ENCODE results near the gene SLC25A21.
"Not testable (repeated sequence)": the region's sequence is repeated elsewhere in the genome, so short reads cannot be mapped to it uniquely, and the experiment has no call there.

Gene SLC25A21

DNA sequence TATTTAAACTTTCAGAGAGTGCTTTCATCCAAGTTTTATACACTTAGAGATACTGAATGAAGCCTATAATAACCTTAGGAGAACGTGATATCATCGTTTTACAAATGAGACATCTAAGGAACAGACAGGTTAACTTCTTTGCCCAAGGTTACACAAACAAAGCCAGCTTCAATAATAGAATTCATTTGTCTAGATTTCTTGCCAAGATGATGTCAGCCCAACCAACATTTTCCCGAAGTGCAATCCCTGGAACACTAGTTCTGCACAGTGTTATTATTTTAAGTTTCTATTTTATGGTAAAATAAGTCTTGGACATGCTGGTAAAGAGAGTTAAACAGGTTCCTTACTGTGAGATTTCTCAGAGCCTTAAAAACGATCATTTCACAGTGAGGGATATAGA lies 174.6 kb downstream of the SLC25A21 start:
- Mint-ChIP-seq H3K4me1 (no peaks in the 10 kb centered on the region), H3K4me3 (no peak overlapping the region), H3K27ac (no peak overlapping the region), H3K27me3 (no peaks in the 10 kb centered on the region), H3K36me3 (no peaks in the 10 kb centered on the region), H3K9me3 (no peaks in the 10 kb centered on the region)
- CTCF ChIA-PET: no interaction called here
- no peak for DNase-seq

DNA sequence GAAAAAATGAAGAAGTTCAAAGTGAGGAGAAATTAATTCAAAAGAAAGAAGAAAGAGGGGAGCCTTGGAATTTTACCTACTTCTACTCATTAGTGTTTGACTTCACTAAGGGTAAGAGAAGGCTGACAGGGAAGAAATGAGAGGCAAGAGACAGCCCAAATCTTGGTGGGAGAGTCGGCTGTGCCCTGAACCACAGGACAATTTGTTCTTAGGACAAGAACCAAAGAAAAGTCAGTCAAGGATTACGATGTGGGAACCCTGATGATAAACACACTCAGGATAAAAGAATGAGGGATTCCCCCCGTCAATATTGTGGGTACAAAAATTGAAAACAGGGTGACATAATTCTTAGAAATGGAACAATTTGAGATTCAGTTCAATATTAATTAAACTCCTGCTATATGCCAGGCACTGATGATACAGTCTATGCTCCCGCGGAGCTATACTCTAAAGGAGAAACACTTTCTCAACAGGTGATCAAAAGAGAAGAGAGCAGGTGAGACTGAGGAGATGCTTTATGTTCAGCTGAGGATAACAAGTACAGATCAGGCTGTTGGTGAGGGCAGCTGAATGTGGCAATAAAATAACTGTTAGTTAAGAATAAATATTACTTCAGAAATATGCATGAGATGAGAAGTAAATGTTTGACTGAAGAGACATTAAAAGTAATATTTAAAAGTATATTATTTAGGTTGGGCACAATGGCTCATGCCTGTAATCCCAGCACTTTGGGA lies 175.4 kb downstream of the SLC25A21 start:
- Mint-ChIP-seq H3K9me3 (no peaks in the 10 kb centered on the region), H3K27ac (no peak overlapping the region), H3K36me3 (no peaks in the 10 kb centered on the region), H3K27me3 (no peaks in the 10 kb centered on the region), H3K4me3 (no peak overlapping the region), H3K4me1 (no peaks in the 10 kb centered on the region)
- DNase-seq: no peak
- CTCF ChIA-PET: no interaction called here

DNA sequence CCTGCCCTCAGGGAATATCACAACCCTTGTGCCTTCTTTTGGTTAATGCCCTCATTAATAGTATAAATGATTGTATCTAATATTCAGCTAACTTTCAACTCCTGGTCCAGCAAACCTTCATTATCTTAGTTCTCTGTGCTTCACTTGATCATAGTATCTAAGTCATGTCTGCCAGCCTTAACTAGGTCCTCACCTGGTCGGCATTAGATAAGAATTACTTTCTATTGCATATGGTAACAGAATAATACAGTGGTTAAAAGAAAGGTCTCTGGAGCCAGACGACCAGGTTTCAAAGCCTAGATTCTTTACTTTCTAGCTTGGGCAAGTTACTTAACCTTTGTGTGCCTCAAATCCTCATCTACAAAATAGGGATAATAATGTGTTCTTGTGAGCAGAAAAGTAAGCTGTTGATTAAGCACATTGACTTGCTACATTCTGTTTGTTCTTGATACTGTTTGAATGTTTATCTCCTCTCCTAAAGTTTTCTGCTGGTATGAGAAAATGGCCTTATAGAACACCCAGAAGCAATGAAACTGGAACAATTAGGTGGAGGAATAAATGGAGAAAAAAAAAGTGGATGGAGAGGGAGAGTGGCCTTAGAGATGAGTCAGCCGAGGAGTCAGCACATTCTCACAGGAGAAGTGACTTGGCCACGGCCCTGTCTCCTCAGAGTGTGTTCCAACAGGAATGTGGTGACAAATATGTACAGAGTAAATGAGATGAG lies 176.1 kb downstream of the SLC25A21 start:
- no peak overlapping the region for H3K27ac Mint-ChIP-seq
- no peaks in the 10 kb centered on the region for H3K36me3 Mint-ChIP-seq
- DNase-seq: no peak

DNA sequence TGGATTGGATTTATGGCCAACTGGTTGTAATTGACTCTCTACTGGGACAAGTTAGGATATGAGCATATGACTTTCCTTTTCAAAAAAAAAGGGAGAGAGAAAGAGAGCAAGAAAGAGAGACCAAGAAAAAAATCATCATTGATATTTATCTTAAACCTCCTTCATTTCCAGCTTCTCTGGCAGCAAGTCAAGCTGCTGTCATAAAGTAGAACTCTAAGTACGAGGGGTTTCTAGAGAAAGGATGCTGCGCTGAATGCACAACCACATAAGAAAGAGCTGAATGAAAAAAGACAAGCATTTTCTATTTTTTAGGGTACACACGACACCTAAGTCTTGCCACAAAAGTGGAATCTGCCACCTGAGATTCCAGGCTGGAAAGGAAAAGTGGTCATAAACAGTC lies 182.6 kb downstream of the SLC25A21 start:
- Mint-ChIP-seq H3K27ac (no peak overlapping the region), H3K4me1 (no peaks in the 10 kb centered on the region), H3K4me3 (no peak overlapping the region), H3K9me3 (peaks cover 4% of the 10 kb centered on the region), H3K27me3 (no peaks in the 10 kb centered on the region), H3K36me3 (no peaks in the 10 kb centered on the region)
- DNase-seq: no peak
- CTCF ChIA-PET: no interaction called here

More for the DNA sequence above, 176.1 kb downstream of the SLC25A21 start:
- CTCF ChIA-PET: no interaction called here
- H3K27me3 Mint-ChIP-seq: no peaks in the 10 kb centered on the region
- no peaks in the 10 kb centered on the region for H3K4me1 Mint-ChIP-seq
- H3K4me3 Mint-ChIP-seq: no peak overlapping the region
- H3K9me3 Mint-ChIP-seq: no peaks in the 10 kb centered on the region

DNA sequence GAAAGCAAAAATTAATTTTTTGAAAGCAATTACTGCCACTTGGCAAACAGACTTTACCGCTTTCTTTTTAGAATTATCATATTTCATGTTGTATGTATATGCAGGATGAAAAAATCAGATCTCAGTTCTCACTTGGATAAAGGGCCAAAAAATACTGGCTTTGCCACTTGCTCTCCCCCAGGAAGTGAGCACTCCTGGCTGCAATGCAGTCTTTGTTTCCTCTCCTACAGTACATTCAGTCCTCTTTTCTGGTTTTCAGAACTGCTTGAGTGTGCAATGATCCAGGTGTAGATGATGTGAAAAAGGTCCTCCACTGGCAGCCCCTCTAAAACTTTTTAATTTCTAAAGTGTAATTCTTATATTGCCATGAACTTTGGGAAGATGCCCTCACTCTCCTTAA lies 183.4 kb downstream of the SLC25A21 start:
- Mint-ChIP-seq H3K27me3 (no peaks in the 10 kb centered on the region), H3K4me3 (no peak overlapping the region), H3K4me1 (no peaks in the 10 kb centered on the region), H3K27ac (no peak overlapping the region), H3K36me3 (no peaks in the 10 kb centered on the region), H3K9me3 (peaks cover 4% of the 10 kb centered on the region)
- no peak for DNase-seq
- CTCF ChIA-PET: no interaction called here

DNA sequence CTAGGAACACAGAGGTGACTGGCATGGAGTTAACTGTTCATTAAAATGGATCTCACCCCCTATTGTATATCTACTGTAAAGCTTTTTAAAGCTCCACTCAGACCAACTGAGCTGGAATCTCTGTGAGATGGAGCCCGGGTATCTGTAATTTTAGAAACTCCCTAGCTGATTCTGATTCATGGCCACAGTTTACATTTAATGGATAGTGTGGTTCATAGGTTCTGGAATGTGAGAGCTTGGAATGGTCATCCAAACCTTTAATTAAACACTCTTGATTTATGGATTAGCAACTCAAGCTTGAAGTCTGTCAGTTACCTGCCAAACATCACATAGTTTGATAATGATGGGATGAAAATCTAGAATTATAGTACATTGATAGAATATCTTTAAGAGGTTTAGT lies 183.8 kb downstream of the SLC25A21 start:
- Mint-ChIP-seq H3K36me3 (no peaks in the 10 kb centered on the region), H3K4me3 (no peak overlapping the region), H3K9me3 (peaks cover 4% of the 10 kb centered on the region), H3K4me1 (no peaks in the 10 kb centered on the region), H3K27me3 (no peaks in the 10 kb centered on the region), H3K27ac (no peak overlapping the region)
- CTCF ChIA-PET: interaction anchor here (0.7 kb wide), 1 partner anchor 13 kb away, joined by 3 read pairs; no protein-coding TSS in a partner anchor
- DNase-seq: no peak

DNA sequence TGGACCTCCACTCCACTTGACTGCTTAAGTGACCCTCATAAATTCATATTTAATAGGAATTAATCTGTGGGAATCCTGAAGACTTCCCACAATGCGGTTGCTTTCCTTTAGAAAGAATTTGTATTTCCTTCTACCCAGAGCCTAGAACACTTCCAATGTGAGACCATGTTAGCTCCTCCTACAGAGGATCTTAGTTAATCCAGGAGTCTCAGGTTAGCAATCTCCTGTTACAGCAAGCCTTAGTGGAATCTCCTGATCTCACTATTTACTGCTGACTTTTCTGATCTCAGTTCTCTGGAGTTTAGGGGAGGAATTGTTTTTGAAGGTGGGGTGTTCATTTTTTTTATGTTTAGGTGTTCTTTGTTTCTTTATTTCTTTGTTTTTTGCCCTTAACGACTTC lies 186.0 kb downstream of the SLC25A21 start:
- Mint-ChIP-seq H3K9me3 (peaks cover 4% of the 10 kb centered on the region), H3K27ac (no peak overlapping the region), H3K4me3 (no peak overlapping the region), H3K36me3 (no peaks in the 10 kb centered on the region), H3K4me1 (no peaks in the 10 kb centered on the region), H3K27me3 (no peaks in the 10 kb centered on the region)
- CTCF ChIA-PET: no interaction called here
- DNase-seq: no peak

DNA sequence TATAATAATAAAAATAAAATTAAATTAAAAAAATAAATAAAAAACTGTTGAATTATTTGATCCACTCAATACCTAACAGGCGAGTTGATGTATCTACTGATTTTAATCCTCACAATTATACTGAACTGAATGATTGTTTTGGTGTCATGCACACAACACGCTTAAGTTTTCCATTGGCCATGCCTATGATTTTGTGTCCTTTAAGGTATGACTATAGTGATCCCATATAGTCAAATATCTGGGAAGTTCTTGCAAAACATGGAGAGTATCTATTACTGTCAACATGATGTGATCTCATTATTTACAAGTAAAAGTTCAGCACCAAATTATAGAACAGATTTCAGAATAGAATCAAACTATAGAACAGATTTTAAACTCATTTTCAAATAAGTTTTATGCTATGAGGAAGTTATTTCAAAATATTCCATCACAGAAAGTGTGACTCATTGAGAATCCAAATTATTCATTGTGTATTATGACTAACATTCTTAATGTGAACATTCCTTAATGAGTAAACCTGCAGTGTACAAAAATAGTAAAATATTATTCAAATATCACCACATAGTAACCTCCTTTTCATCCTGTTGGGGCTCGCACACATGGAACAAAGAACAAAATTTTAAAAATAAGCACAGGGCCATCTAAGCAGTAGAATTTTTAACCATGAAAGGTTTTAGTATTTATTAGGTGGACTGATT lies 190.4 kb downstream of the SLC25A21 start:
- H3K36me3 Mint-ChIP-seq: no peaks in the 10 kb centered on the region
- DNase-seq: no peak

DNA sequence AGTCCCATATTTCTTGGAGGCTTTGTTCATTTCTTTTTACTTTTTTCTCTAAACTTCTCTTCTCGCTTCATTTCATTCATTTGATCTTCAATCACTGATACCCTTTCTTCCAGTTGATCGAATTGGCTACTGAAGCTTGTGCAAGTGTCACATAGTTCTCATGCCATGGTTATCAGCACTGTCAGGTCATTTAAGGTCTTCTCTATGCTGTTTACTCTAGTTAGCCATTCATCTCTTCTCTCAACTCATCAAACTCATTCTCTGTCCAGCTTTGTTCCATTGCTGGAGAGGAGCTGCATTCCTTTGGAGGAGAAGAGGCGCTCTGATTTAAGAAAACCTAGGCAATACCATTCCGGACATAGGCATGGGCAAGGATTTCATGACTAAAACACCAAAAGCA lies 192.0 kb downstream of the SLC25A21 start:
- H3K4me1 Mint-ChIP-seq, H3K36me3 Mint-ChIP-seq, H3K4me3 Mint-ChIP-seq, H3K27ac Mint-ChIP-seq, CTCF ChIA-PET, H3K27me3 Mint-ChIP-seq, DNase-seq, H3K9me3 Mint-ChIP-seq: not testable (repeated sequence)

More for the DNA sequence above, 190.4 kb downstream of the SLC25A21 start:
- Mint-ChIP-seq H3K4me1 (no peaks in the 10 kb centered on the region), H3K27me3 (no peaks in the 10 kb centered on the region), H3K9me3 (peaks cover 2% of the 10 kb centered on the region), H3K27ac (no peak overlapping the region), H3K4me3 (no peak overlapping the region)
- CTCF ChIA-PET: interaction anchor here (0.8 kb wide), 1 partner anchor 425 kb away, joined by 3 read pairs; no protein-coding TSS in a partner anchor

DNA sequence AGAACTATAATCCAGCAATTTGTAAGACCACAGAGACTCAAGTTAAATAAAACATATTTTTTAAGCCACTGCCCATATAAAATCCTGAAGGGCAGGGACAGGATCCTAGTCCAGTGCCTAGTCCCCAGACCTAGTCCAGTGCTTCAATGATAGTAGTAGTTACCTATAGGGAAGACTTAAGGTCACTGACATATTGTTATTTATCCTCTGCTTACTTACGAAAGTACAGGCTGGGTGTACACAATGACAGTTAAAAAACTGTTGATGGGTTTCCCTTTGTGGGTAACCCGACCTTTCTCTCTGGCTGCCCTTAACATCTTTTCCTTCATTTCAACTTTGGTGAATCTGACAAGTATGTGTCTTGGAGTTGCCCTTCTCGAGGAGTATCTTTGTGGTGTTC lies 192.5 kb downstream of the SLC25A21 start:
- Mint-ChIP-seq H3K9me3 (peaks cover 2% of the 10 kb centered on the region), H3K27me3 (no peaks in the 10 kb centered on the region), H3K4me3 (no peak overlapping the region), H3K36me3 (no peaks in the 10 kb centered on the region), H3K4me1 (no peaks in the 10 kb centered on the region), H3K27ac (no peak overlapping the region)
- CTCF ChIA-PET: no interaction called here
- no peak for DNase-seq

DNA sequence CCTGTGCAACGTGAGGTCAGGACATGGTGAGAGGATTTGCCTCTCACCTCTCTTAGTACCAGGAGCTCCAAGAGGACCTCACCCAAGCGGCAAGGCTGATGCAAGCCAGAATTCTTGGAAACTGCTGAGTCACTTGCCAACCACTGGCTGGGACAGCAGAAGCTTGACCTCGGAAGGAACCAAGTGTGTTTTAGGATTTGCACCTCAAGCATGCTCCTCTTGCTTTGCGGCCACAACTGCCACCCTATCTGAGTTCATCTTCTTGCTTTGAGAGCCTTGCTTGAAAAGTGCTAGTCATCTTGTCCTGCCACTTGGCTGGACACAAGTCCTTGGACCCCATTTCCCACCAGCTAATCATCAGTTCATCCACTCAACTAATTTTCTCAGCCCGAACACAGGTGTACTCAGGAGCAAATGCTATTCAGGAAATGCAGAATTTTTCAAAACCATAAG lies 195.8 kb downstream of the SLC25A21 start:
- Mint-ChIP-seq H3K4me1 (no peaks in the 10 kb centered on the region), H3K27me3 (no peaks in the 10 kb centered on the region), H3K4me3 (no peak overlapping the region), H3K27ac (no peak overlapping the region), H3K9me3 (peaks cover 2% of the 10 kb centered on the region), H3K36me3 (no peaks in the 10 kb centered on the region)
- DNase-seq: no peak
- CTCF ChIA-PET: no interaction called here

DNA sequence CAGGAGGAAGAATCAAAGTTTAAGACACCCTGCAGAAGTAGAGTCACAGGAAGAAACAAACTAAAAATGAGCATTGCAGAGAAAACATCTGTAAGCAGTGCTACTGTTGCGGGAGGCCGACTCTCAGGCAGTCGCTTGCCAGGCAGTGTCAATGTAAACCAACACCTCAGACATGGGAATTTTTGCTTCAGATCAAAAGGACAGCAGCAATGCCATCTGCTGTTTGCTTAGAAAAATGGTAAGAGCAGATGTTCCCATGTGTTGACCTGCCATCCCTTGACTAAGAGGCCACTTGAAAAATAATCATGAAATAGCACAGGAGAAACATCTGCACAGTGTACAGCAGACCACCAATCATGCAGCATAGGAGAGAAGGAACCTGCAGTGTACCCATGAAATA lies 196.6 kb downstream of the SLC25A21 start:
- no peak for DNase-seq
- Mint-ChIP-seq H3K9me3 (peaks cover 2% of the 10 kb centered on the region), H3K36me3 (no peaks in the 10 kb centered on the region), H3K4me3 (no peak overlapping the region), H3K27ac (no peak overlapping the region), H3K4me1 (no peaks in the 10 kb centered on the region), H3K27me3 (no peaks in the 10 kb centered on the region)
- CTCF ChIA-PET: no interaction called here

DNA sequence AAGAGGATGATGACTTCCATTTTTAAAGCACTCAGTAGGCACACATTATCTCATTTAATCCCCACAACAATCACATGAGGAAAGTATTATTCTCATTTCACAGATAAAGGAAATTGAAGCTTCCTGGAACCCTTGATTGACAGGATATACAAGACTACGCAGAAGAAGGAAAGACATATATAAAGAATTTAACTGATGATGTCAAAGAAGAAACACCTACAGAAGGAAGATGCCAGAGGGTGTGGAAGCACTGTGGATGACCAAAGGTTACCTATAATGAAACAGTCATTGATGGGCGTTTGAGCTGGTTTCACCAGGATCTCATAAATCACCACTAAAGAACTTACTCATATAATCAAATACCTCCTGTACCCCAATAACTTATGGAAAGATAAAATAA lies 197.4 kb downstream of the SLC25A21 start:
- Mint-ChIP-seq H3K27ac (no peak overlapping the region), H3K36me3 (no peaks in the 10 kb centered on the region), H3K27me3 (no peaks in the 10 kb centered on the region), H3K4me1 (no peaks in the 10 kb centered on the region), H3K4me3 (no peak overlapping the region), H3K9me3 (no peaks in the 10 kb centered on the region)
- CTCF ChIA-PET: interaction anchor here (0.6 kb wide), 1 partner anchor 13 kb away, joined by 3 read pairs; no protein-coding TSS in a partner anchor
- DNase-seq: no peak

DNA sequence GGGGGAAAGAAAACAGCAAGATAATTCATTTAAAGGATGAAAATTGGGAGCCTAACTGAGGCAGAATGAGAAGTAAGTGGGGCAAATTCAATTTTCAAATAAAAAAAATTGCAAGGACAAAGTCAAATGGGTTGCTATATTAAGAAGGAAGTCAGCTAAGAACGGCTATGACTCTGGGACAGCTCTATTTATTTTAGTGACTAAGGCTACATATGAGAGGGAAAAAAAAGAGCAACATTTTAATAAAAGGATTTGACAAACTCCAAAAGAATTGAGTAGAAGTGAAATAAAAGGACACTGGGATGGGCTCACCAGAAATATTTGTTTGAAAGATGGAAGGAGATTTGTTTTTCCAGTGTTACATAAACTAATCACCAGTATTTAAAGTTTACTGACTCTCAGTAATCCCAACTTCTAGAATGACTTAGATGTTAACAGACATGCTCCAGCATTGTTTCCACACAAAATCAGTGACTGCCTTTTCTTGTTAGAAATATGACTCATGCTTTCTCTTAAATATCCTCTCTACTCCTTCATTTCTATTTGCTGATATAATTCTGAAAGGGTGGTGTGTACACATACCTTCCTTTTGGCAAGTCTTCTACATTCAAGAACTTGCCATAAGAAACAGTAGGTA lies 198.5 kb downstream of the SLC25A21 start:
- DNase-seq: no peak
- CTCF ChIA-PET: no interaction called here
- Mint-ChIP-seq H3K4me1 (no peaks in the 10 kb centered on the region), H3K27ac (no peak overlapping the region), H3K4me3 (no peak overlapping the region), H3K36me3 (no peaks in the 10 kb centered on the region), H3K27me3 (no peaks in the 10 kb centered on the region), H3K9me3 (no peaks in the 10 kb centered on the region)
